Ovary (tissue), 3 donors: ENCODE data around the gene SCAMP2.

Experiments used
- EP300 ChIP-seq: sonication (generic); formaldehyde crosslinking; IDR thresholded peaks from one replicate; pipeline ENCODE4 v1.6.1; 2017; ENCODE audit warnings: antibody characterized with exemption
- POLR2A ChIP-seq: fragments of 450-650 bp; IDR thresholded peaks from one replicate; pipeline ENCODE4 v1.6.1; 2017; ENCODE audit warnings: antibody characterized with exemption, mild to moderate bottlenecking, moderate library complexity
- TF ChIP-seq, protein P1 (sequence below), 3 donors: fragments of 450-650 bp in 2 of 3; fragments of 200-600 bp in 1 of 3; IDR thresholded peaks; one replicate each; pipeline versions ENCODE4 v1.5.1 to v1.8.0; 2016 to 2022; ENCODE audit warnings: antibody characterized with exemption in 3 of 3, mild to moderate bottlenecking in 1 of 3
- donor health status: DM: no; HTN: no; CAD: no.

DNA sequence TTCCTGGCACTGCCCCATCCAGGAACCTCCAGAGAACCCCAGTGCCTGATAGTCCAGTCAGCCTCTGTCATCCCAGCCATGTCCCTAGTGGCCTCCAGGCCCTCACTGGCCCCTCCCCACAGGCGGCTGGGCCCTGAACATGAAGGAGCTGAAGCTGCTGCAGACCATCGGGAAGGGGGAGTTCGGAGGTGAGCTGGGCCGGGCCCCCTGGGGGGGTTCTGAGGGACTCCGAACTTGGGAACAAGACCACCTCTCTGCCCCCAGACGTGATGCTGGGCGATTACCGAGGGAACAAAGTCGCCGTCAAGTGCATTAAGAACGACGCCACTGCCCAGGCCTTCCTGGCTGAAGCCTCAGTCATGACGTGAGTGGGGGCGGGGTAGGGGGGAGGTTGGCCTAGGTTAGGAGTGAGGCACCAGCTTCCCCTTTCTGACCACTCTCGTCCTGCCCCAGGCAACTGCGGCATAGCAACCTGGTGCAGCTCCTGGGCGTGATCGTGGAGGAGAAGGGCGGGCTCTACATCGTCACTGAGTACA, 72.5 kb downstream of the SCAMP2 start:
- TF ChIP-seq POLR2A = no peak
- TF ChIP-seq, protein P1, sequence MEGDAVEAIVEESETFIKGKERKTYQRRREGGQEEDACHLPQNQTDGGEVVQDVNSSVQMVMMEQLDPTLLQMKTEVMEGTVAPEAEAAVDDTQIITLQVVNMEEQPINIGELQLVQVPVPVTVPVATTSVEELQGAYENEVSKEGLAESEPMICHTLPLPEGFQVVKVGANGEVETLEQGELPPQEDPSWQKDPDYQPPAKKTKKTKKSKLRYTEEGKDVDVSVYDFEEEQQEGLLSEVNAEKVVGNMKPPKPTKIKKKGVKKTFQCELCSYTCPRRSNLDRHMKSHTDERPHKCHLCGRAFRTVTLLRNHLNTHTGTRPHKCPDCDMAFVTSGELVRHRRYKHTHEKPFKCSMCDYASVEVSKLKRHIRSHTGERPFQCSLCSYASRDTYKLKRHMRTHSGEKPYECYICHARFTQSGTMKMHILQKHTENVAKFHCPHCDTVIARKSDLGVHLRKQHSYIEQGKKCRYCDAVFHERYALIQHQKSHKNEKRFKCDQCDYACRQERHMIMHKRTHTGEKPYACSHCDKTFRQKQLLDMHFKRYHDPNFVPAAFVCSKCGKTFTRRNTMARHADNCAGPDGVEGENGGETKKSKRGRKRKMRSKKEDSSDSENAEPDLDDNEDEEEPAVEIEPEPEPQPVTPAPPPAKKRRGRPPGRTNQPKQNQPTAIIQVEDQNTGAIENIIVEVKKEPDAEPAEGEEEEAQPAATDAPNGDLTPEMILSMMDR (IDR thresholded peaks at IDR 0.05) = no peak
- no peak for TF ChIP-seq EP300
